Epithelial cell of esophagus (primary cell): ENCODE data around the gene JAK3.

Source experiments
- DNase-seq: peaks from one replicate; pipeline ENCODE4 v3.0.0; 2010; ENCODE audit warnings: low read depth
- H3K4me3 ChIP-seq: 2 replicates; pipeline ENCODE4 v1.5.1; 2011; ENCODE audit warnings: mild to moderate bottlenecking, low read length, control low read depth
- TF ChIP-seq, protein P1 (sequence below): IDR thresholded peaks from 2 replicates; pipeline ENCODE4 v1.5.1; 2011; ENCODE audit warnings: low read depth, mild to moderate bottlenecking, low read length, control low read depth, inconsistent platforms; ENCODE audit not compliant: insufficient read depth; ENCODE audit errors: missing control alignments

Gene JAK3

DNA sequence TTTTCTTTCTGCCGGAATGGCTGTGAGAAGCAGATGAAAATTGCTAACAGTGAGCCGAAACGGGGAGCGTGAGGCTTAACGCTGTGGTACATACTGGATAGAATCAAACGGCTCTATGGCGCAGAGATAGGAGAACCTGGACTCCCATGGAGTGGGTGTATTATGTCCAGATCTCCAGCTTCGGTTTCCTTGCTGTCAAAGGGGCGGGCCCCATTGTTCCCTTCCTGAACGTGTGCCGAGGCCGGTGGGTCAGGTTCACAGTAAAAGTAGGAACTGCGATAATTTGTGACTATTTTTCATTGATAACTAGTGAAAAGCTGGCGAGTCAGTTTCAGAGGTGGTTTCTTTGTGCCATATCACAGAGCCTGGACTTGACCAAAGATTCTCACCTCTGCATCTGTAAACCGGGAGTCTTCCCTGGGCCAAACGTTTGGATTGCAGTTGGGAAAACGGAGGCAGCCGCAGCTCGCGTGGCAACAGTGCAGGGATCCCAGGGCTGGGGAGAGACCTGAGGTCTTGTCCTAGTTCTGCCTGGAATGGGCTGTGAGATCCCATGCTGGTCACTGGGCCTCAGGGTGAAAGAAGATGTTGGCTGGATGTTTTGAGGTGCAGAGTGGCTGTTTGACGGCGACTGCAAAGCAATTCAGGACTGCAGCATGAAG, 12.7 kb upstream of the JAK3 start:
- TF ChIP-seq, protein P1, sequence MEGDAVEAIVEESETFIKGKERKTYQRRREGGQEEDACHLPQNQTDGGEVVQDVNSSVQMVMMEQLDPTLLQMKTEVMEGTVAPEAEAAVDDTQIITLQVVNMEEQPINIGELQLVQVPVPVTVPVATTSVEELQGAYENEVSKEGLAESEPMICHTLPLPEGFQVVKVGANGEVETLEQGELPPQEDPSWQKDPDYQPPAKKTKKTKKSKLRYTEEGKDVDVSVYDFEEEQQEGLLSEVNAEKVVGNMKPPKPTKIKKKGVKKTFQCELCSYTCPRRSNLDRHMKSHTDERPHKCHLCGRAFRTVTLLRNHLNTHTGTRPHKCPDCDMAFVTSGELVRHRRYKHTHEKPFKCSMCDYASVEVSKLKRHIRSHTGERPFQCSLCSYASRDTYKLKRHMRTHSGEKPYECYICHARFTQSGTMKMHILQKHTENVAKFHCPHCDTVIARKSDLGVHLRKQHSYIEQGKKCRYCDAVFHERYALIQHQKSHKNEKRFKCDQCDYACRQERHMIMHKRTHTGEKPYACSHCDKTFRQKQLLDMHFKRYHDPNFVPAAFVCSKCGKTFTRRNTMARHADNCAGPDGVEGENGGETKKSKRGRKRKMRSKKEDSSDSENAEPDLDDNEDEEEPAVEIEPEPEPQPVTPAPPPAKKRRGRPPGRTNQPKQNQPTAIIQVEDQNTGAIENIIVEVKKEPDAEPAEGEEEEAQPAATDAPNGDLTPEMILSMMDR = no peak
- H3K4me3 ChIP-seq = peak overlapping the region; percentile 100
- DNase-seq = no peak

- DNase-seq = peak; percentile 100
- H3K4me3 ChIP-seq = peak within 1 kb of the TSS; percentile 100
- TF ChIP-seq, protein P1 = peak; percentile 83
Measured at GRCh38 chr19:17859533-17860330, 11.9 kb upstream of the JAK3 start, which contains the start of gene RPL18A. TSS of gene RPL18A (plus strand) at chr19:17859910. CDS start at chr19:17859957, 47 bp downstream.

GRCh38 chr19:17855280-17856152, 7.7 kb upstream of the JAK3 start:
- TF ChIP-seq, protein P1 = peak; percentile 95
- DNase-seq = peak; percentile 72

GRCh38 chr19:17854061-17854460, 6.3 kb upstream of the JAK3 start:
- no peak overlapping the region for H3K4me3 ChIP-seq
- DNase-seq = no peak
- TF ChIP-seq, protein P1 = no peak

More at GRCh38 chr19:17855280-17856152, 7.7 kb upstream of the JAK3 start:
- H3K4me3 ChIP-seq = no peak overlapping the region

GRCh38 chr19:17848595-17849292, 962 bp upstream of the JAK3 start:
- DNase-seq = no peak
- TF ChIP-seq, protein P1 = no peak

GRCh38 chr19:17846146-17846545, 1.6 kb downstream of the JAK3 start:
- TF ChIP-seq, protein P1 = no peak
- H3K4me3 ChIP-seq = no peak overlapping the region
- DNase-seq = no peak

More at GRCh38 chr19:17848595-17849292, 962 bp upstream of the JAK3 start:
- no peak overlapping the region for H3K4me3 ChIP-seq
